HCT116 (cell line): ENCODE measurements around the gene RINT1. TPM values are rescaled to one million over a fixed set of nuclear protein-coding genes. Genes with fewer than 3 reads are reported as not detected.

ENCODE experiments used
- ATAC-seq: fragments of 200-7000 bp; cut with Tn5 transposase; 2 replicates; pipeline ENCODE4 v1.9.1; 2020; ENCODE audit warnings: mild to moderate bottlenecking, moderate library complexity
- BruUV-seq: library from RNA; stranded (reverse); fragments of 400-500 nt; replicated peaks from 2 replicates; lab custom pipeline; 2021; lab: Mats Ljungman, UMichigan
- CTCF ChIA-PET: fragments of 300-600 bp; sonication (Branson Sonifier 250); formaldehyde crosslinking; loops from one replicate; lab custom pipeline; 2021; ENCODE audit warnings: antibody characterized with exemption; lab: Charles Lee
- POLR2A ChIA-PET: fragments of 300-600, 350-600 bp; sonication (Branson Sonifier 250); formaldehyde crosslinking; loops from one replicate; lab custom pipeline; 2021; ENCODE audit warnings: antibody characterized with exemption; lab: Charles Lee
- RAD21 ChIA-PET, 2 experiments: fragments of 300-600 bp; sonication (Branson Sonifier 250); formaldehyde crosslinking; loops; one replicate each; lab custom pipeline; 2023; ENCODE audit warnings: low total read pairs in 2 of 2; ENCODE audit not compliant: uncharacterized antibody in 2 of 2, unreplicated experiment in 2 of 2, low non-redundant PET in 1 of 2; lab: Charles Lee
- DNase-seq: peaks from one replicate; pipeline ENCODE4 v3.0.0-alpha.2; 2010; ENCODE audit warnings: low read depth, low spot score
- H2AFZ ChIP-seq: fragments of 200-600 bp; shearing (Covaris generic), sonication (generic); 2 replicates; pipeline ENCODE4 v1.6.1; 2017; ENCODE audit warnings: low read depth, mixed run types, mixed read lengths, antibody characterized with exemption, low read length; ENCODE audit not compliant: poor library complexity, severe bottlenecking
- H3K27ac ChIP-seq: 2 replicates; pipeline ENCODE4 v1.5.1; 2012; ENCODE audit warnings: low read depth, low read length
- H3K27me3 ChIP-seq: fragments of 200-600 bp; sonication (generic); 2 replicates; pipeline ENCODE4 v1.6.1; 2016; ENCODE audit warnings: mixed run types, low read length, mixed read lengths; ENCODE audit not compliant: insufficient read depth
- H3K36me3 ChIP-seq, 2 experiments: fragments of 200-500 bp in 1 of 2; fragments of 200-600 bp in 1 of 2; sonication (Bioruptor generic) in 1 of 2; sonication (generic) in 1 of 2; 2 replicates each; pipeline versions ENCODE4 v1.5.1 to v1.6.1; 2014 to 2016; ENCODE audit warnings: low read length in 2 of 2, inconsistent platforms in 1 of 2, mixed read lengths in 1 of 2, mixed run types in 1 of 2; ENCODE audit not compliant: insufficient read depth in 2 of 2, control insufficient read depth in 1 of 2
- H3K4me1 ChIP-seq, 2 experiments: fragments of 200-600 bp in 1 of 2; sonication (generic) in 1 of 2; 2 replicates each; pipeline versions ENCODE4 v1.5.1 to v1.6.1; 2012 to 2017; ENCODE audit warnings: low read length in 2 of 2, inconsistent platforms in 1 of 2, mild to moderate bottlenecking in 1 of 2, mixed read lengths in 1 of 2, mixed run types in 1 of 2, moderate library complexity in 1 of 2; ENCODE audit not compliant: insufficient read depth in 2 of 2, control insufficient read depth in 1 of 2
- H3K4me2 ChIP-seq: fragments of 200-600 bp; sonication (generic); 2 replicates; pipeline ENCODE4 v1.6.1; 2017; ENCODE audit warnings: mixed run types, low read length, mixed read lengths
- H3K4me3 ChIP-seq, 2 experiments: fragments of 200-600 bp in 1 of 2; sonication (generic) in 1 of 2; replicated peaks in 1 of 2; 2 replicates each; pipeline ENCODE4 v1.5.1; 2011 to 2016; ENCODE audit warnings: low read length in 2 of 2, control low read depth in 1 of 2, low read depth in 1 of 2, mild to moderate bottlenecking in 1 of 2, mixed read lengths in 1 of 2, mixed run types in 1 of 2
- H3K79me2 ChIP-seq: fragments of 200-600 bp; sonication (generic); 2 replicates; pipeline ENCODE4 v1.6.1; 2017; ENCODE audit warnings: mild to moderate bottlenecking, mixed run types, low read length, moderate library complexity, mixed read lengths; ENCODE audit not compliant: insufficient read depth
- H3K9ac ChIP-seq: fragments of 200-600 bp; sonication (generic); 2 replicates; pipeline ENCODE4 v1.6.1; 2016; ENCODE audit warnings: low read length, mixed read lengths
- H3K9me2 ChIP-seq: fragments of 200-600 bp; sonication (generic), shearing (Covaris generic); 2 replicates; pipeline ENCODE4 v1.6.1; 2017; ENCODE audit warnings: mixed run types, mild to moderate bottlenecking, moderate library complexity; ENCODE audit not compliant: insufficient read depth
- H3K9me3 ChIP-seq, 2 experiments: fragments of 200-500 bp in 1 of 2; fragments of 200-600 bp in 1 of 2; sonication (Bioruptor generic) in 1 of 2; sonication (generic) in 1 of 2; 2 replicates each; pipeline ENCODE4 v1.6.1; 2014 to 2017; ENCODE audit warnings: low read length in 2 of 2, mixed read lengths in 2 of 2, inconsistent platforms in 1 of 2, low read depth in 1 of 2, mild to moderate bottlenecking in 1 of 2, mixed run types in 1 of 2, moderate library complexity in 1 of 2; ENCODE audit not compliant: control insufficient read depth in 1 of 2, insufficient read depth in 1 of 2
- H4K20me1 ChIP-seq: fragments of 200-600 bp; sonication (generic), shearing (Covaris generic); 2 replicates; pipeline ENCODE4 v1.6.1; 2017; ENCODE audit warnings: mixed run types, mild to moderate bottlenecking, moderate library complexity; ENCODE audit not compliant: insufficient read depth
- ATF3 ChIP-seq: IDR thresholded peaks from 2 replicates; pipeline ENCODE4 v1.6.1; 2012
- CBX3 ChIP-seq: IDR thresholded peaks from 2 replicates; pipeline ENCODE4 v1.6.1; 2012; ENCODE audit warnings: low read depth
- EGR1 ChIP-seq: IDR thresholded peaks from 2 replicates; pipeline ENCODE4 v1.6.1; 2012; ENCODE audit warnings: low read depth
- ELF1 ChIP-seq: IDR thresholded peaks from 2 replicates; pipeline ENCODE4 v1.6.1; 2012; ENCODE audit warnings: low read depth, borderline replicate concordance
- JUND ChIP-seq: IDR thresholded peaks from 2 replicates; pipeline ENCODE4 v1.6.1; 2012
- MAX ChIP-seq: IDR thresholded peaks from 2 replicates; pipeline ENCODE4 v1.6.1; 2012
- SP1 ChIP-seq: IDR thresholded peaks from 2 replicates; pipeline ENCODE4 v1.6.1; 2012; ENCODE audit warnings: low read depth
- SRF ChIP-seq: IDR thresholded peaks from 2 replicates; pipeline ENCODE4 v1.6.1; 2012; ENCODE audit warnings: low read depth
- TCF7L2 ChIP-seq: IDR thresholded peaks from 2 replicates; pipeline ENCODE4 v1.7.0; 2011; ENCODE audit warnings: borderline replicate concordance, inconsistent platforms; ENCODE audit not compliant: insufficient read depth, insufficient read length; ENCODE audit errors: extremely low read depth
- ZBTB33 ChIP-seq: IDR thresholded peaks from 2 replicates; pipeline ENCODE4 v1.6.1; 2011; ENCODE audit warnings: mild to moderate bottlenecking, low read length, moderate library complexity; ENCODE audit not compliant: insufficient replicate concordance; ENCODE audit errors: extremely low read depth
- intact Hi-C: fragments of 100-400 bp; cut with micrococcal nuclease; formaldehyde crosslinking; loops from 2 replicates; pipeline ENCODE4 v1.10.0; 2022
- total RNA-seq: library from RNA; stranded (reverse); gene quantifications from one replicate; pipeline ENCODE4 v1.2.1, GENCODE V29; 2021; ENCODE audit not compliant: unreplicated experiment

Gene RINT1
- total RNA-seq, 1 experiment from 2014 or later = 24.3 TPM

- H3K4me1 ChIP-seq = no peaks in the 10 kb centered on the region
- no peaks in the 10 kb centered on the region for H4K20me1 ChIP-seq
- H2AFZ ChIP-seq = no peak overlapping the region
- no TSS peak for BruUV-seq
- DNase-seq = no peak
- H3K4me2 ChIP-seq = no peak overlapping the region
- H3K36me3 ChIP-seq = peaks cover 3 to 11% of the 10 kb centered on the region in 2 experiments; a peak in 3 of 4 replicates
- no peak overlapping the region for H3K9ac ChIP-seq
- no peak for ATAC-seq
- no peaks in the 10 kb centered on the region for H3K79me2 ChIP-seq
- H3K9me3 ChIP-seq = no peaks in the 10 kb centered on the region
- no peak for TF ChIP-seq CBX3
- no peak for TF ChIP-seq MAX
- no peak for TF ChIP-seq ZBTB33
- TF ChIP-seq ATF3 = no peak
- TF ChIP-seq JUND = no peak
- no peak for TF ChIP-seq SP1
- no peak for TF ChIP-seq TCF7L2
- no peak for TF ChIP-seq SRF
- no peak for TF ChIP-seq ELF1
- TF ChIP-seq EGR1 = no peak
- no peaks in the 10 kb centered on the region for H3K27me3 ChIP-seq
- RAD21 ChIA-PET = no interaction called here
- POLR2A ChIA-PET = no interaction called here
- no peaks in the 10 kb centered on the region for H3K9me2 ChIP-seq
- no peak overlapping the region for H3K4me3 ChIP-seq
- CTCF ChIA-PET = interaction anchor here (1.0 kb wide), 1 partner anchor 17 kb away, joined by 3 read pairs; no protein-coding TSS in a partner anchor
- intact Hi-C loops = no loop called here
- H3K27ac ChIP-seq = no peak overlapping the region
Observed at GRCh38 chr7:105571891-105572290, 39.9 kb downstream of the RINT1 start.
